ENCODE results near the gene ZIC4.

- TF ChIP-seq CTCF (IDR thresholded peaks at IDR 0.05; ENCODE audit: low read depth, low read length, missing input control) (no peak), TAF1 (conservative IDR thresholded peaks at IDR 0.05) (no peak), GABPA (IDR thresholded peaks at IDR 0.05 in 1 of 2, conservative IDR thresholded peaks at IDR 0.05 in 1 of 2) (no peak), FOXA1 (IDR thresholded peaks at IDR 0.05) (no peak)
Measured at GRCh38 chr3:147341727-147342126, 64.6 kb downstream of the ZIC4 start.
